WTC11 (cell line): Measurements from ENCODE around the gene NEURL3.

ENCODE experiments used
- RELA ChIP-seq: sonication (generic); formaldehyde crosslinking; IDR thresholded peaks from 2 replicates; pipeline ENCODE4 v1.8.1; 2022; ENCODE audit warnings: missing genetic modification reagents, mild to moderate bottlenecking, borderline replicate concordance
- TF ChIP-seq, protein P1 (sequence below): fragments of 200-600 bp; IDR thresholded peaks from 2 replicates; pipeline ENCODE4 v1.8.0; 2022; ENCODE audit warnings: antibody characterized with exemption

DNA sequence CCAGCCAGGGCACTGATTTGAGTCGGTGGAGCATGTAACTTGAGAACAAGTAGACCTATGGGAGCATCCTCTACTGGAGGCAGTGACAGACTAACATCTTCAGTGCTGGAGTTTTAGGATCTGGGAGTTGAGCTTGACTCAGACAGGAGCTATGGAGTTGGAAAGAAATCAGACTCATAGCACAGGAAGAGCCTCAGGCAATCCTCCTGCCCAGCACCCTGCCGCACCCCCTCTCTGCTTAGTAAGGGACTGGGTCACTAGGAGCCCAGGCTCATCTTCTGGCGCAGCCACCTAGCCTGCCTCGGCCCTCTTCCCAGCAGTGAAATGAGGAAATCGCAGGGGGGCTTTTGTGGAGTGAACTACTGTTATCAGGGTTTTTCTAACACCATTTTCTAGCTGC lies 35.0 kb upstream of the NEURL3 start:
- TF ChIP-seq, protein P1, sequence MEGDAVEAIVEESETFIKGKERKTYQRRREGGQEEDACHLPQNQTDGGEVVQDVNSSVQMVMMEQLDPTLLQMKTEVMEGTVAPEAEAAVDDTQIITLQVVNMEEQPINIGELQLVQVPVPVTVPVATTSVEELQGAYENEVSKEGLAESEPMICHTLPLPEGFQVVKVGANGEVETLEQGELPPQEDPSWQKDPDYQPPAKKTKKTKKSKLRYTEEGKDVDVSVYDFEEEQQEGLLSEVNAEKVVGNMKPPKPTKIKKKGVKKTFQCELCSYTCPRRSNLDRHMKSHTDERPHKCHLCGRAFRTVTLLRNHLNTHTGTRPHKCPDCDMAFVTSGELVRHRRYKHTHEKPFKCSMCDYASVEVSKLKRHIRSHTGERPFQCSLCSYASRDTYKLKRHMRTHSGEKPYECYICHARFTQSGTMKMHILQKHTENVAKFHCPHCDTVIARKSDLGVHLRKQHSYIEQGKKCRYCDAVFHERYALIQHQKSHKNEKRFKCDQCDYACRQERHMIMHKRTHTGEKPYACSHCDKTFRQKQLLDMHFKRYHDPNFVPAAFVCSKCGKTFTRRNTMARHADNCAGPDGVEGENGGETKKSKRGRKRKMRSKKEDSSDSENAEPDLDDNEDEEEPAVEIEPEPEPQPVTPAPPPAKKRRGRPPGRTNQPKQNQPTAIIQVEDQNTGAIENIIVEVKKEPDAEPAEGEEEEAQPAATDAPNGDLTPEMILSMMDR: no peak
- TF ChIP-seq RELA: no peak
